ENCODE data around the gene ACTL6B. TPM values are rescaled to one million over a fixed set of nuclear protein-coding genes. Genes with fewer than 3 reads are reported as not detected.
"Not testable (repeated sequence)": the region's sequence is repeated elsewhere in the genome, so short reads cannot be mapped to it uniquely, and the experiment has no call there.

ACTL6B gene
- total RNA-seq, 1 experiment from 2014 or later = not detected

DNA sequence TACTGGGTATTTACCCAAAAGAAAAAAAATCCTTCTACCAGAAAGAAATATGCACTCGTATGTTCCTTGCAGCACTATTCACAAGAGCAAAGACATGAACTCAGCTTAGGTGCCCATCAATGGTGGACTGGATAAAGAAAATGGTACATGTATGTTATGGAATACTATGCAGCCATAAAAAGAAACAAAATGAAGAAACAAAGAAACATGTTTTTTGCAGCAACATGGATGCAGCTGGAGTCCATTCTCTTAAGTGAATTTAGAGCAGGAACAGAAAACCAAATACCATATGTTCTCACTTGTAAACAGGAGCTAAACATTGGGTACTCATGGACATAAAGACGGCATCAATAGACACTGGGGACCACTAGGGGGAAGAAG lies 11.8 kb upstream of the ACTL6B start:
- H3K27ac ChIP-seq (ENCODE audit: low read length) = no peak overlapping the region
- ATAC-seq (no peak), DNase-seq (no peak)
- H3K9ac ChIP-seq (ENCODE audit: low read length) = no peak overlapping the region
- no peak for TF ChIP-seq EZH2 (IDR thresholded peaks at IDR 0.05; ENCODE audit: low read length, unreplicated experiment)
- no peak for TF ChIP-seq EZH2phosphoT487 (IDR thresholded peaks at IDR 0.05; ENCODE audit: borderline replicate concordance, low read length)
- TF ChIP-seq, protein P1, sequence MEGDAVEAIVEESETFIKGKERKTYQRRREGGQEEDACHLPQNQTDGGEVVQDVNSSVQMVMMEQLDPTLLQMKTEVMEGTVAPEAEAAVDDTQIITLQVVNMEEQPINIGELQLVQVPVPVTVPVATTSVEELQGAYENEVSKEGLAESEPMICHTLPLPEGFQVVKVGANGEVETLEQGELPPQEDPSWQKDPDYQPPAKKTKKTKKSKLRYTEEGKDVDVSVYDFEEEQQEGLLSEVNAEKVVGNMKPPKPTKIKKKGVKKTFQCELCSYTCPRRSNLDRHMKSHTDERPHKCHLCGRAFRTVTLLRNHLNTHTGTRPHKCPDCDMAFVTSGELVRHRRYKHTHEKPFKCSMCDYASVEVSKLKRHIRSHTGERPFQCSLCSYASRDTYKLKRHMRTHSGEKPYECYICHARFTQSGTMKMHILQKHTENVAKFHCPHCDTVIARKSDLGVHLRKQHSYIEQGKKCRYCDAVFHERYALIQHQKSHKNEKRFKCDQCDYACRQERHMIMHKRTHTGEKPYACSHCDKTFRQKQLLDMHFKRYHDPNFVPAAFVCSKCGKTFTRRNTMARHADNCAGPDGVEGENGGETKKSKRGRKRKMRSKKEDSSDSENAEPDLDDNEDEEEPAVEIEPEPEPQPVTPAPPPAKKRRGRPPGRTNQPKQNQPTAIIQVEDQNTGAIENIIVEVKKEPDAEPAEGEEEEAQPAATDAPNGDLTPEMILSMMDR (conservative IDR thresholded peaks at IDR 0.05; ENCODE audit: low read depth, low read length) = no peak
- H3K36me3 ChIP-seq (ENCODE audit: low read depth, low read length) = no peaks in the 10 kb centered on the region
- H4K20me1 ChIP-seq (ENCODE audit: low read length) = no peaks in the 10 kb centered on the region
- no peaks in the 10 kb centered on the region for H3K4me1 ChIP-seq (ENCODE audit: insufficient read depth, low read length)
- ChIA-PET POLR2A (ENCODE audit: unreplicated experiment) (no interaction called here), CTCF (no interaction called here)
- H3K79me2 ChIP-seq (ENCODE audit: low read length) = no peaks in the 10 kb centered on the region
- no peaks in the 10 kb centered on the region for H3K9me3 ChIP-seq (ENCODE audit: low read length)
- no TSS peak for BruUV-seq (replicated peaks)
- no peaks in the 10 kb centered on the region for H3K27me3 ChIP-seq (ENCODE audit: low read length)
- no peak overlapping the region for H3K4me2 ChIP-seq (ENCODE audit: low read length)
- H3F3A ChIP-seq (ENCODE audit: low read length, unreplicated experiment) = no peaks in the 10 kb centered on the region
- intact Hi-C loops (cut with micrococcal nuclease) = no loop called here
- H2AFZ ChIP-seq (ENCODE audit: low read length) = no peak overlapping the region
- H3K9me2 ChIP-seq (replicated peaks; ENCODE audit: low read length) = no peaks in the 10 kb centered on the region
- no peak overlapping the region for H3K4me3 ChIP-seq (ENCODE audit: low read length)

DNA sequence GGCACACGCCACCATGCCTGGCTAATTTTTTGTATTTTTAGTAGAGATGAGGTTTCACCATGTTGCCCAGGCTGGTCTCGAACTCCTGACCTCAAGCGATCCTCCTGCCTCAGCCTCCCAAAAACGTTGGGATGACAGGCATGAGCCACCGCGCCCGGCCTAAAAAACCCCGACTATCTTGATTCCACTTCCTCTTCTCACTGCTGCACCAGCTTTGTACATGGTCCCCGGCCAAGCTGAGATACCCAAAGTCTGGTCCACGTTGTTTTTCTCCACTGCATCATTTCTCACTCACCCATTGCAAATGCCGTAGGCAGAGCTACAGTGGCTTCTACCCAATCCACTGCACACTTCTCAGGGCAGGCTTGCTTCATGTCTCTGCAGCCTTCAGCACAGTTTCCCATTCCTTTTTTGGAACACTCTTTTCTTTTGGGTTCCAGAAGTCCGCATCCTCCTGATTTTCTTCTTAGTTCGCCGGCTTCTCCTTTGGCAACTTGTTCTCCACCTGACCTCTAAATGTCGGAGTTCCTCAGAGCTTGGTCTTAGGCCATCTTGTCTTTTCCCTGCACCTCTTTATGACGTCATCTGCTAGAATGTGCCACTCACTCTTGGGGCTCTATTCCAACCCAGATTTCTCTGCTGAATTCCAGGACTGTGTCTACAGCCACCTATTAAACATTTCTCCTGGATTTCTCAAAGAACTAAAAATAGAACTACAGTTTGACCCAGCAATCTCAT lies 11.3 kb upstream of the ACTL6B start:
- no peaks in the 10 kb centered on the region for H3K79me2 ChIP-seq (ENCODE audit: low read length)
- no peaks in the 10 kb centered on the region for H3K36me3 ChIP-seq (ENCODE audit: low read depth, low read length)
- no peak overlapping the region for H3K4me3 ChIP-seq (ENCODE audit: low read length)
- no peaks in the 10 kb centered on the region for H3K9me3 ChIP-seq (ENCODE audit: low read length)
- H2AFZ ChIP-seq (ENCODE audit: low read length) = no peak overlapping the region
- no peaks in the 10 kb centered on the region for H3K27me3 ChIP-seq (ENCODE audit: low read length)
- H3K4me1 ChIP-seq (ENCODE audit: insufficient read depth, low read length) = no peaks in the 10 kb centered on the region
- H3K4me2 ChIP-seq (ENCODE audit: low read length) = no peak overlapping the region
- no peak overlapping the region for H3K9ac ChIP-seq (ENCODE audit: low read length)
- H4K20me1 ChIP-seq (ENCODE audit: low read length) = no peaks in the 10 kb centered on the region
- no peak for TF ChIP-seq EZH2 (IDR thresholded peaks at IDR 0.05; ENCODE audit: low read length, unreplicated experiment)
- TF ChIP-seq, protein P1 (conservative IDR thresholded peaks at IDR 0.05; ENCODE audit: low read depth, low read length) = no peak
- intact Hi-C loops (cut with micrococcal nuclease) = no loop called here
- ATAC-seq (no peak), DNase-seq (no peak)
- no peaks in the 10 kb centered on the region for H3K9me2 ChIP-seq (replicated peaks; ENCODE audit: low read length)
- POLR2A ChIA-PET (ENCODE audit: unreplicated experiment) = interaction anchor here (0.6 kb wide), 1 partner anchor 79 kb away, joined by 6 read pairs; no protein-coding TSS in a partner anchor
- CTCF ChIA-PET = no interaction called here
- no peaks in the 10 kb centered on the region for H3F3A ChIP-seq (ENCODE audit: low read length, unreplicated experiment)
- BruUV-seq (replicated peaks) = no TSS peak
- no peak overlapping the region for H3K27ac ChIP-seq (ENCODE audit: low read length)

DNA sequence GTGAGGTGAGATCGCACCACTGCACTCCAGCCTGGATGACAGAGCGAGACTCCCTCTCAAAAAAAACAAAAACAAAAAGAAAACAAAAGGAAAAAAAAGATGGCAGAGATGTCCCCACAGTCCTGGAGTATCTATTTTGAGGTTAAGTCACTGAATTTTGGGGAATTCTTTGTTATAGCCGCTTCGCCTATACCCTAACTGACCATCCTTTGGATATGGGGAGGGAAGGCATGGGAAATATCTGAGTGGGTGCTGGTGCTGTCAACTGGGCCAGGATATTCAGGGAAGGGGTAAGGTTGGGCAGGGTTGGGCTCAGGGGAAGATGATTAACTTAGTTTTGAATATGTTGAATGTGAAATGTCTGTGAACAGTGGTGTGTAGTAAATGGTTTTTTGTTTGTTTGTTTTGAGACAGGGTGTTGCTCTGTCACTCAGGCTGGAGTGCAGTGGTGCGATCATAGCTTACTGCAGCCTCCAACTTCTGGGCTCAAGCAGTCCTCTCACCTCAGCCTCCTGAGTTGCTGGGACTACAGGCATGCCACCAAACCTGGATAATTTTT lies 9.0 kb upstream of the ACTL6B start:
- POLR2A ChIA-PET (ENCODE audit: unreplicated experiment) = no interaction called here
- TF ChIP-seq EZH2phosphoT487 (IDR thresholded peaks at IDR 0.05; ENCODE audit: borderline replicate concordance, low read length) (no peak), EZH2 (IDR thresholded peaks at IDR 0.05; ENCODE audit: low read length, unreplicated experiment) (no peak)
- TF ChIP-seq, protein P1 (conservative IDR thresholded peaks at IDR 0.05; ENCODE audit: low read depth, low read length) = no peak
- Histone ChIP-seq H3K4me3 (ENCODE audit: low read length) (no peak overlapping the region), H3K9me2 (replicated peaks; ENCODE audit: low read length) (no peaks in the 10 kb centered on the region), H3K79me2 (ENCODE audit: low read length) (no peaks in the 10 kb centered on the region), H3K9me3 (ENCODE audit: low read length) (no peaks in the 10 kb centered on the region), H2AFZ (ENCODE audit: low read length) (no peak overlapping the region), H3F3A (ENCODE audit: low read length, unreplicated experiment) (no peaks in the 10 kb centered on the region), H4K20me1 (ENCODE audit: low read length) (no peaks in the 10 kb centered on the region), H3K9ac (ENCODE audit: low read length) (no peak overlapping the region), H3K4me1 (ENCODE audit: insufficient read depth, low read length) (no peaks in the 10 kb centered on the region), H3K27me3 (ENCODE audit: low read length) (no peaks in the 10 kb centered on the region), H3K27ac (ENCODE audit: low read length) (no peak overlapping the region), H3K36me3 (ENCODE audit: low read depth, low read length) (no peaks in the 10 kb centered on the region), H3K4me2 (ENCODE audit: low read length) (no peak overlapping the region)
- no peak for ATAC-seq
- intact Hi-C loops (cut with micrococcal nuclease) = no loop called here
- CTCF ChIA-PET = no interaction called here
- BruUV-seq (replicated peaks) = no TSS peak
- no peak for DNase-seq

DNA sequence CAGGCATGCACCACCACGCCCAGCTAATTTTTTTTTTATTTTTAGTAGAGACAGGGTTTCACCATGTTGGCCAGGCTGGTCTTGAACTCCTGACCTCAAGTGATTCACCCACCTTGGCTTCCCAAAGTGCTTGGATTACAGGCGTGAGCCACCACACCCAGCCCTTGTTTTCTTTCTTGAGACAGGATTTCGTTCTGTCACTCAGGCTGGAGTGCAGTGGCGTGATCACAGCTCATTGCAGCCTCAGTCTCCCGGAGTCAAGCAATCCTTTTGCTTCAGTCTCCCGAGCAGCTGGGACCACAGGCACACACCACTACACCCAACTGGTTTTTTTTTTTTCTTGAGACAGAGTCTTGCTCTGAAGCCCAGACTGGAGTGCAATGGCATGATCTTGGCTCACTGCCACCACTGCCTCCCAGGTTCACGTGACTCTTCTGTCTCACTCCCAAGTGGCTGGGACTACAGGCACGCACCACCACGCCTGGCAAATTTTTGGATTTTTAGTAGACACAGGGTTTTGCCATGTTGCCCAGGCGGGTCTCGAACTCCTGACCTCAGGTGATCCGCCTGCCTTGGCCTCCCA lies 6.0 kb upstream of the ACTL6B start:
- H3K9ac ChIP-seq (ENCODE audit: low read length); H3F3A ChIP-seq (ENCODE audit: low read length, unreplicated experiment); H2AFZ ChIP-seq (ENCODE audit: low read length); H3K36me3 ChIP-seq (ENCODE audit: low read depth, low read length); H3K9me2 ChIP-seq (replicated peaks; ENCODE audit: low read length); DNase-seq; H3K4me3 ChIP-seq (ENCODE audit: low read length); ATAC-seq; intact Hi-C loops (cut with micrococcal nuclease); H3K27ac ChIP-seq (ENCODE audit: low read length); CTCF ChIA-PET; H3K4me2 ChIP-seq (ENCODE audit: low read length); H3K79me2 ChIP-seq (ENCODE audit: low read length); H4K20me1 ChIP-seq (ENCODE audit: low read length); H3K27me3 ChIP-seq (ENCODE audit: low read length); BruUV-seq (replicated peaks); H3K9me3 ChIP-seq (ENCODE audit: low read length); H3K4me1 ChIP-seq (ENCODE audit: insufficient read depth, low read length): not testable (repeated sequence)
- POLR2A ChIA-PET (ENCODE audit: unreplicated experiment) = interaction anchor here (0.7 kb wide), 1 partner anchor 296 kb away, joined by 17 read pairs; no protein-coding TSS in a partner anchor

Data from PC-3 (cell line).